SK-N-SH treated with all-trans-retinoic acid at 6 μM for 48 hours (cell line): ENCODE measurements around the gene P2RY6.

Experiments
- CREB5 ChIP-seq: fragments of 250-450 bp; sonication (Bioruptor Pico); IDR thresholded peaks from 2 replicates; pipeline ENCODE4 v1.5.1; 2020; ENCODE audit warnings: low read depth, mild to moderate bottlenecking, moderate library complexity
- OSR1 ChIP-seq: fragments of 250-450 bp; sonication (Bioruptor Pico); IDR thresholded peaks from 2 replicates; pipeline ENCODE4 v1.8.0; 2022; ENCODE audit warnings: moderate library complexity, mild to moderate bottlenecking, inconsistent platforms

DNA sequence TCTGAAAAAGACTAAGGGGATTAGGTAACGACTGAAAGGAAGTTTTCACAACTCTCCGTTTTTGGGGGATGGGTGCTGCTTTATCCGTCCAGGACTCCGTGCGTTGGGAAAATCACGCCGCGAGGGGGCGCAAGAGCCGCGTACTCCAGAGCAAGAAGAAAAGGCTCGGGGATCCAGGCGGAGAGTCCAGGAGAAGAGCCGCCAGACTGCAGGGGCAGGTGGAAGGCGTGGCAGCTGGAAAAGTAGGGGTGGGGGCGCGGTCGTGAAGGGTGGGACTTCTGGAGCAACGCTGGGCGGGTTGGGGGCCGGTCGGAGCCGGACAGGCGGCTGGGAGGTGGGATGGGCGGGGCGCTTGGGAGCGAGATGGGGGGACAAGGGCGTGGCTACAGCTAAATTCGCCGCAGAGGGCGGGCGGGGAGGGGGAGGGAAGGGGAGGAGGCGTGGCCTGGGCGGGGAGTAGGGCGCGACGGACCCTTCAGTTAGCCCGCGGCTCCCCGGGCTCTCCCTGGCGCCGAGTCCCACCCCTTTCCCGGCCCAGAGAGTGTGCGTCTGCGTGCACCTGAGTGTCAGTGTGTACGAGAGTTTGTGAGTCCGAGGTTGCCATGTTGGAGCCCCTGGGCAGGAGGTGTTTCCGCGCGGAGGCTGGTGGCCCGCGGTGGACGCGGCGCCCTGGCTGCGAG is 35.3 kb downstream of the P2RY6 start:
- TF ChIP-seq CREB5: no peak
- no peak for TF ChIP-seq OSR1
